ENCODE data around the gene ANO2.

GRCh38 chr12:5626151-5626550 is 318.9 kb downstream of the ANO2 start:
- TF ChIP-seq CTCF (IDR thresholded peaks at IDR 0.05; ENCODE audit: low read depth, low read length) (no peak), POLR2A (IDR thresholded peaks at IDR 0.05; ENCODE audit: extremely low read depth, insufficient read length) (no peak)

Measured in NB4 (cell line).